Neural cell (in vitro differentiated cells): ENCODE data around the gene ACSS3. TPM values are rescaled to one million over a fixed set of nuclear protein-coding genes. Genes with fewer than 3 reads are reported as not detected.

Source experiments
- H2AFZ ChIP-seq: fragments of 200-600, 300-800 bp; sonication (generic), shearing (Covaris generic); 2 replicates; pipeline ENCODE4 v1.6.0; 2014; ENCODE audit warnings: low read depth, mild to moderate bottlenecking, antibody characterized with exemption, low read length, moderate library complexity
- H3F3A ChIP-seq: fragments of 200-600 bp; shearing (Covaris generic); 2 replicates; pipeline ENCODE4 v1.6.1; 2016; ENCODE audit warnings: mild to moderate bottlenecking, moderate library complexity, mixed read lengths, antibody characterized with exemption, low read length; ENCODE audit not compliant: insufficient read depth, poor library complexity, severe bottlenecking
- H3K27ac ChIP-seq: fragments of 200-600, 300-800 bp; sonication (generic), shearing (Covaris generic); 2 replicates; pipeline ENCODE4 v1.5.1; 2014; ENCODE audit warnings: mild to moderate bottlenecking, low read length, moderate library complexity
- H3K27me3 ChIP-seq: fragments of 300-800, 200-600 bp; sonication (generic), shearing (Covaris generic); 2 replicates; pipeline ENCODE4 v1.6.0; 2014; ENCODE audit warnings: mild to moderate bottlenecking, low read depth, low read length, moderate library complexity; ENCODE audit not compliant: insufficient read depth
- H3K36me3 ChIP-seq: fragments of 300-800, 200-600 bp; sonication (generic), shearing (Covaris generic); 2 replicates; pipeline ENCODE4 v1.5.1; 2014; ENCODE audit warnings: mild to moderate bottlenecking, antibody characterized with exemption, low read length, moderate library complexity; ENCODE audit not compliant: insufficient read depth
- H3K4me2 ChIP-seq: fragments of 300-800, 200-600 bp; sonication (generic), shearing (Covaris generic); 2 replicates; pipeline ENCODE4 v1.6.0; 2014; ENCODE audit warnings: mild to moderate bottlenecking, low read length
- H3K4me3 ChIP-seq: fragments of 300-800, 200-600 bp; sonication (generic), shearing (Covaris generic); 2 replicates; pipeline ENCODE4 v1.5.1; 2014; ENCODE audit warnings: mild to moderate bottlenecking, low read length, moderate library complexity
- H3K79me2 ChIP-seq: fragments of 200-600 bp; shearing (Covaris generic); replicated peaks from 2 replicates; pipeline ENCODE4 v1.6.0; 2014; ENCODE audit warnings: mild to moderate bottlenecking, low read length, moderate library complexity; ENCODE audit not compliant: insufficient read depth
- H3K9ac ChIP-seq: fragments of 300-800, 200-600 bp; sonication (generic), shearing (Covaris generic); 2 replicates; pipeline ENCODE4 v1.6.1; 2016; ENCODE audit warnings: mild to moderate bottlenecking, low read length, mixed read lengths
- H3K9me2 ChIP-seq: fragments of 200-600 bp; shearing (Covaris generic); 2 replicates; pipeline ENCODE4 v1.6.1; 2016; ENCODE audit warnings: mild to moderate bottlenecking, low read length, mixed read lengths; ENCODE audit not compliant: insufficient read depth
- H3K9me3 ChIP-seq: fragments of 200-600, 300-800 bp; sonication (generic), shearing (Covaris generic); 2 replicates; pipeline ENCODE4 v1.6.1; 2016; ENCODE audit warnings: mild to moderate bottlenecking, mixed run types, low read length, moderate library complexity, mixed read lengths
- H4K20me1 ChIP-seq: fragments of 200-600 bp; shearing (Covaris generic); 2 replicates; pipeline ENCODE4 v1.6.1; 2016; ENCODE audit warnings: mild to moderate bottlenecking, mixed run types; ENCODE audit not compliant: insufficient read depth
- CTCF ChIP-seq: fragments of 450-650 bp; IDR thresholded peaks from 2 replicates; pipeline ENCODE4 v1.5.1; 2014; ENCODE audit warnings: antibody characterized with exemption, mild to moderate bottlenecking, moderate library complexity; ENCODE audit not compliant: poor library complexity, severe bottlenecking
- EP300 ChIP-seq: fragments of 450-650 bp; conservative IDR thresholded peaks from 2 replicates; pipeline ENCODE4 v1.6.1; 2014; ENCODE audit warnings: antibody characterized with exemption, mild to moderate bottlenecking, moderate library complexity; ENCODE audit not compliant: poor library complexity, severe bottlenecking
- MXI1 ChIP-seq: fragments of 450-650 bp; conservative IDR thresholded peaks from 2 replicates; pipeline ENCODE4 v1.6.1; 2014; ENCODE audit warnings: antibody characterized with exemption, mild to moderate bottlenecking; ENCODE audit not compliant: poor library complexity, severe bottlenecking
- POLR2AphosphoS5 ChIP-seq: IDR thresholded peaks from 2 replicates; pipeline ENCODE4 v1.6.1; 2012
- RAD21 ChIP-seq: fragments of 450-650 bp; conservative IDR thresholded peaks from 2 replicates; pipeline ENCODE4 v1.6.1; 2014; ENCODE audit warnings: antibody characterized with exemption, mild to moderate bottlenecking, moderate library complexity
- SMC3 ChIP-seq: fragments of 450-650 bp; conservative IDR thresholded peaks from 2 replicates; pipeline ENCODE4 v1.6.1; 2014; ENCODE audit warnings: antibody characterized with exemption, mild to moderate bottlenecking, moderate library complexity; ENCODE audit not compliant: poor library complexity
- TAF1 ChIP-seq: IDR thresholded peaks from 2 replicates; pipeline ENCODE4 v1.6.1; 2012; ENCODE audit warnings: low read depth
- polyA plus RNA-seq: library from polyadenylated mRNA; depleted of rRNA; stranded (reverse); fragments of >200 nt; gene quantifications from 2 replicates; pipeline ENCODE4 v1.2.3, GENCODE V29; 2014
- TF ChIP-seq, protein P1 (sequence below): IDR thresholded peaks from 2 replicates; pipeline ENCODE4 v1.6.1; 2012; ENCODE audit warnings: borderline replicate concordance

ACSS3 gene
- polyA plus RNA-seq, 1 donor from 2014 or later = 0.31 TPM

DNA sequence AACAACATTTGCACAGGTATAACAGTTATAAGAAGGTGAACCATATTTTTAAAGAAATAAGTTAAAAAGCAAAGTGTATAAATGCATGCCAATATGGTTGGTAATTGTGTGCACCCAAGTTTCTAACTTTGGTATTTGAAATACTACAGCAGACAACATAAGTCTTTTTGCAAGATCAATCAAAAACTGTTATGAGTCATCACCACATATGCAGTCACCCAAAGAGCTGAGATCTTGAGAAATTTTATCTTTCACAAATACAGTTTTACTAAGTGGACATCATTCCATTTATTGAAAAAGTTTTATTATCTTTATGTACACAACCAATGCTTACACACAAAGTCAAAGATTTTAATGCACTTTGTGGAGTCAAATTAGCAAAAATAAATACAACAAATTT, 7.0 kb upstream of the ACSS3 start:
- Histone ChIP-seq H4K20me1 (no peaks in the 10 kb centered on the region), H3K9ac (no peak overlapping the region), H3K4me2 (no peak overlapping the region), H2AFZ (no peak overlapping the region), H3K27ac (no peak overlapping the region), H3F3A (no peaks in the 10 kb centered on the region), H3K79me2 (no peaks in the 10 kb centered on the region), H3K27me3 (no peaks in the 10 kb centered on the region), H3K9me3 (no peaks in the 10 kb centered on the region), H3K36me3 (no peaks in the 10 kb centered on the region), H3K9me2 (no peaks in the 10 kb centered on the region), H3K4me3 (no peak overlapping the region)
- TF ChIP-seq CTCF (no peak), SMC3 (no peak), TAF1 (no peak), MXI1 (no peak), EP300 (no peak)

DNA sequence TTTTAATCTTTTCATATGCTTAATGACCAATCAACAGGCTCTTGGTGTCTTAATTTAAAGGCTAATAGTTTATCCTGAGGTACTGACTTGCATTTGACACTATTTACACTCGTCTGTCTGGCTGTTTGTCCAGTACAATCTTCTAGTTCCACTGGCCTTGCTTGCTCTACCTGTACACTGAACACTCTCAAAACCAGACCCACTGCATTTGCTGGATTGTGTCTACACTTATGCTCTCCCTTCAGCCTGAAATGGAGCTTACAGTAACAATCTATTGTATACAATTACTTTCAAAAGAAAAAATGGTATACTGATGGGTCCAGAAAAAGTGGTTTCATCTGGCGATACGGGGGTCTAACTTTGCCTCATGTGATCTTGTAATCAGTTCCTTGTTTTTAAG, 2.3 kb upstream of the ACSS3 start:
- no peak overlapping the region for H3K27ac ChIP-seq
- H3K9ac ChIP-seq = no peak overlapping the region
- TF ChIP-seq TAF1 (no peak), SMC3 (no peak), RAD21 (no peak)
- H3K4me2 ChIP-seq = no peak overlapping the region
- H3K4me3 ChIP-seq = no peak overlapping the region
- H3F3A ChIP-seq = no peaks in the 10 kb centered on the region
- H4K20me1 ChIP-seq = no peaks in the 10 kb centered on the region
- H3K9me2 ChIP-seq = no peaks in the 10 kb centered on the region
- H3K79me2 ChIP-seq = no peaks in the 10 kb centered on the region
- no peaks in the 10 kb centered on the region for H3K9me3 ChIP-seq
- no peaks in the 10 kb centered on the region for H3K36me3 ChIP-seq
- H2AFZ ChIP-seq = no peak overlapping the region
- H3K27me3 ChIP-seq = peaks cover 20% of the 10 kb centered on the region

DNA sequence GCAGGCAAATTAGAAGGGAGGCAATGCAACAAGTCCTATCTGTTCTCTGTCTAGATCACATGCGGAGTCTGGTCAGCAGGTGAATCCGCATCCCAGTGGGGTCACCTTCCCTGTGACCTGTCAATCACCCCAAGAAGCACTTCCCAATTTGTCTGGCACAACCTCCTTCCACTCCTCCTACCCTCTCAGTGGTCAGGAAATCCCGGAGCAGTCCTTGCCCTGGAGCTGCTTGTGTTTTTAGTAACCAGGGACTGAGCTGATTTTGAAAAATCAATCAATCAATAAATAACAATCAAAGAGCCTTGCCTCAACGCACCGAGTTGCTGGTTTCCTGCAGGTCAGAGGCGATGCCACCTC, 572 bp upstream of the ACSS3 start:
- TF ChIP-seq, protein P1, sequence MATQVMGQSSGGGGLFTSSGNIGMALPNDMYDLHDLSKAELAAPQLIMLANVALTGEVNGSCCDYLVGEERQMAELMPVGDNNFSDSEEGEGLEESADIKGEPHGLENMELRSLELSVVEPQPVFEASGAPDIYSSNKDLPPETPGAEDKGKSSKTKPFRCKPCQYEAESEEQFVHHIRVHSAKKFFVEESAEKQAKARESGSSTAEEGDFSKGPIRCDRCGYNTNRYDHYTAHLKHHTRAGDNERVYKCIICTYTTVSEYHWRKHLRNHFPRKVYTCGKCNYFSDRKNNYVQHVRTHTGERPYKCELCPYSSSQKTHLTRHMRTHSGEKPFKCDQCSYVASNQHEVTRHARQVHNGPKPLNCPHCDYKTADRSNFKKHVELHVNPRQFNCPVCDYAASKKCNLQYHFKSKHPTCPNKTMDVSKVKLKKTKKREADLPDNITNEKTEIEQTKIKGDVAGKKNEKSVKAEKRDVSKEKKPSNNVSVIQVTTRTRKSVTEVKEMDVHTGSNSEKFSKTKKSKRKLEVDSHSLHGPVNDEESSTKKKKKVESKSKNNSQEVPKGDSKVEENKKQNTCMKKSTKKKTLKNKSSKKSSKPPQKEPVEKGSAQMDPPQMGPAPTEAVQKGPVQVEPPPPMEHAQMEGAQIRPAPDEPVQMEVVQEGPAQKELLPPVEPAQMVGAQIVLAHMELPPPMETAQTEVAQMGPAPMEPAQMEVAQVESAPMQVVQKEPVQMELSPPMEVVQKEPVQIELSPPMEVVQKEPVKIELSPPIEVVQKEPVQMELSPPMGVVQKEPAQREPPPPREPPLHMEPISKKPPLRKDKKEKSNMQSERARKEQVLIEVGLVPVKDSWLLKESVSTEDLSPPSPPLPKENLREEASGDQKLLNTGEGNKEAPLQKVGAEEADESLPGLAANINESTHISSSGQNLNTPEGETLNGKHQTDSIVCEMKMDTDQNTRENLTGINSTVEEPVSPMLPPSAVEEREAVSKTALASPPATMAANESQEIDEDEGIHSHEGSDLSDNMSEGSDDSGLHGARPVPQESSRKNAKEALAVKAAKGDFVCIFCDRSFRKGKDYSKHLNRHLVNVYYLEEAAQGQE = no peak
- TF ChIP-seq POLR2AphosphoS5 (no peak), MXI1 (no peak)
- no peaks in the 10 kb centered on the region for H3K9me3 ChIP-seq
- H4K20me1 ChIP-seq = no peaks in the 10 kb centered on the region
- H3K36me3 ChIP-seq = no peaks in the 10 kb centered on the region
- no peak overlapping the region for H3K27ac ChIP-seq
- no peak overlapping the region for H3K9ac ChIP-seq
- no peaks in the 10 kb centered on the region for H3K9me2 ChIP-seq
- H3K79me2 ChIP-seq = no peaks in the 10 kb centered on the region
- peaks cover 20% of the 10 kb centered on the region for H3K27me3 ChIP-seq
- peak overlapping the region; percentile 31 for H3K4me3 ChIP-seq
- no peak overlapping the region for H3K4me2 ChIP-seq
- H3F3A ChIP-seq = no peaks in the 10 kb centered on the region
- H2AFZ ChIP-seq = no peak overlapping the region
